GM12891 (cell line): ENCODE data around the gene KCND2.

Experiments used
- DNase-seq: peaks from one replicate; pipeline ENCODE4 v3.0.0; 2011; ENCODE audit warnings: low spot score; ENCODE audit not compliant: insufficient read length
- FAIRE-seq: peaks from 2 replicates; lab custom pipeline; 2011; peaks lifted over from hg19 to GRCh38; lab: Jason Lieb, UNC
- PAX5 ChIP-seq: IDR thresholded peaks from 2 replicates; pipeline ENCODE4 v1.6.1; 2011; ENCODE audit warnings: low read length, moderate library complexity, mild to moderate bottlenecking; ENCODE audit not compliant: insufficient read depth, severe bottlenecking
- POLR2A ChIP-seq: IDR thresholded peaks from 2 replicates; pipeline ENCODE4 v1.6.1; 2011; ENCODE audit warnings: low read depth, low read length, control low read depth
- POLR2AphosphoS5 ChIP-seq: IDR thresholded peaks from 2 replicates; pipeline ENCODE4 v1.6.1; 2011; ENCODE audit warnings: low read depth, low read length, control low read depth
- POU2F2 ChIP-seq: IDR thresholded peaks from 2 replicates; pipeline ENCODE4 v1.6.1; 2011; ENCODE audit warnings: low read depth, mild to moderate bottlenecking, control low read depth, low read length, moderate library complexity
- SPI1 ChIP-seq: IDR thresholded peaks from 2 replicates; pipeline ENCODE4 v1.6.1; 2011; ENCODE audit warnings: low read depth, low read length, control low read depth
- TAF1 ChIP-seq: IDR thresholded peaks from 2 replicates; pipeline ENCODE4 v1.6.1; 2011; ENCODE audit warnings: low read depth, low read length, control low read depth

The KCND2 gene

DNA sequence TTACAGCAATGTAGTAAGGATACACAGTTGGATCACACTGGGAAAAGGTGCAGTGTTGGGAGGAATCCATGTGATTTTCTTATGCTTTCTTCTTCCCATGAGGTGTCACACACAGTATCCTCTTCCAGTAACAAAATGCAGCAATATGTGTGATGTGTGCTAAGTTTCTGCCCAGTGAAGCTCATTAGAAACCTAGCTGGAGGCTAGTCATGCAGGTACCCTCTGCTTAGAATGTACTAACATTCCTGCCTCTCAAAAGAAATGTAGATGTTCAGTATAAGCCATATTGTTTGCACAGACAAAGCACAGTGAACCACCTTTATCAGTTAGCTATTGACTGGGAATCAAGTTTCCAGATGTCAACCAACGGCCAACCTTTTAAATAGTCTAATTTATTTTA lies 12.9 kb upstream of the KCND2 start:
- FAIRE-seq, result no peak
- TF ChIP-seq SPI1, result no peak
- TF ChIP-seq POLR2A, result no peak
- no peak for TF ChIP-seq TAF1
- TF ChIP-seq PAX5, result no peak
- no peak for TF ChIP-seq POU2F2
- TF ChIP-seq POLR2AphosphoS5, result no peak

DNA sequence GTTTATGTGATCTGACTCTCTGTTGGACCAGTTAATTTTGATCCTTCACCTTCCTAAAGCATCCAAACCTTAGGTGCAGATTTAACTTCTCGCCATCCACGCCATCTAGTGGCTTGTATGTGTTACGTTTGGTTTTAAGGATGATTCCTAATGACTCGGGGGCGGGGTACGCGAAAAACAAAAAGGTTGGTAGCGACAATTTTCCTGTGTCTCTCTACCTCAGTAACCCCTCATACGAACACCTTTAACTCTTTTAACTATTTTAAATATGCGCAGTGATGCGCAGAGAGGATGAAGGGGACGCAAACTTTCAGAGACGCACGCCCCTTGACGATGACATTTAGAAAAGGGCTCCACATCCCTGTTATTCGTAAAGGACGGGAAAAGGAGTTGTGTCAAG lies 714 bp upstream of the KCND2 start:
- peak; percentile 27 for DNase-seq
- peak; percentile 96 for FAIRE-seq
- TF ChIP-seq TAF1 (no peak), PAX5 (no peak), SPI1 (no peak), POLR2AphosphoS5 (no peak)

More for the DNA sequence above, 12.9 kb upstream of the KCND2 start:
- no peak for DNase-seq

- peak; percentile 52 for DNase-seq
- FAIRE-seq, result peak; percentile 98
- TF ChIP-seq PAX5 (no peak), SPI1 (no peak), POLR2A (0 out of 2 replicates have a peak, but pooled peaks have one; percentile 25), TAF1 (0 out of 2 replicates have a peak, but pooled peaks have one; percentile 53), POU2F2 (no peak)
Observed at GRCh38 chr7:120273476-120273975, 551 bp downstream of the KCND2 start.

DNA sequence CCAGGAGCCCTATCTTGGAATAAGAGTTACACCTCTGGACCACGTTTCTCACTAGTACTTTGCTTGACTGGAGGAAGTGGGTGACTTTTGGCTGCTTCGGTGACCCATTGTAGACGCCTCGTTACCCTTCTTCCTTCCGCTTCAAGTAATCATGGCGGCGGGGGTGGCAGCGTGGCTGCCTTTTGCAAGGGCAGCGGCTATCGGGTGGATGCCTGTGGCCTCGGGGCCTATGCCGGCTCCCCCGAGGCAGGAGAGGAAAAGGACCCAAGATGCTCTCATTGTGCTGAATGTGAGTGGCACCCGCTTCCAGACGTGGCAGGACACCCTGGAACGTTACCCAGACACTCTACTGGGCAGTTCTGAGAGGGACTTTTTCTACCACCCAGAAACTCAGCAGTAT lies 1.5 kb downstream of the KCND2 start:
- TF ChIP-seq POLR2A (no peak), POU2F2 (no peak), POLR2AphosphoS5 (no peak), PAX5 (no peak), SPI1 (no peak), TAF1 (no peak)
- FAIRE-seq (no peak), DNase-seq (no peak)

DNA sequence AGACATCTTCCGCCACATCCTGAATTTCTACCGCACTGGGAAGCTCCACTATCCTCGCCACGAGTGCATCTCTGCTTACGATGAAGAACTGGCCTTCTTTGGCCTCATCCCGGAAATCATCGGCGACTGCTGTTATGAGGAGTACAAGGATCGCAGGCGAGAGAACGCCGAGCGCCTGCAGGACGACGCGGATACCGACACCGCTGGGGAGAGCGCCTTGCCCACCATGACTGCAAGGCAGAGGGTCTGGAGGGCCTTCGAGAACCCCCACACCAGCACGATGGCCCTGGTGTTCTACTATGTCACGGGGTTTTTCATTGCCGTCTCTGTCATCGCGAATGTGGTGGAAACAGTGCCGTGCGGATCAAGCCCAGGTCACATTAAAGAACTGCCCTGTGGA lies 1.9 kb downstream of the KCND2 start:
- DNase-seq (no peak), FAIRE-seq (no peak)
- no peak for TF ChIP-seq POU2F2
- no peak for TF ChIP-seq PAX5
- no peak for TF ChIP-seq POLR2A
- TF ChIP-seq TAF1, result no peak
- no peak for TF ChIP-seq POLR2AphosphoS5
- no peak for TF ChIP-seq SPI1

DNA sequence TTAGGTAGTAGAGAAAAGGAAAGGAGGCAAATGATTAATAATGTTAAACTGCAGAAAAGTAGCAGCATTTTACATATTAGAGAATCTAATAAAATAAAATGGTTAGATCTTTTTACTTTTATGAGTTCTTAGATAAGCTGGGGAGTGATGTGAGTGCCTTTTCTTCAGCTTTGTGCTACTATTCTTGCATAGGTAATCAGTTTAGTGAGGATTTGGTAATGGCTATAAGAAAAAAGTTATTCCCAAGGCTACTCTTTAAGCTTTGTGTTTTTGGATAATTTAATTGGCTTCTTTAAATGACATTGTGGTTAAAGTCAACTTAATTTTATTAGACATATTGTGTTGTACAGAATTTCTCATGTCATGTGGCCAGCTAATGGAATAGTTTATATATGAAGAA lies 3.7 kb downstream of the KCND2 start:
- FAIRE-seq (no peak), DNase-seq (no peak)
- TF ChIP-seq TAF1, result no peak
- TF ChIP-seq SPI1, result no peak
- no peak for TF ChIP-seq POLR2AphosphoS5
- no peak for TF ChIP-seq POU2F2
- TF ChIP-seq POLR2A, result no peak
- no peak for TF ChIP-seq PAX5

- DNase-seq, result no peak
- no peak for TF ChIP-seq POLR2AphosphoS5
- TF ChIP-seq PAX5, result no peak
- TF ChIP-seq TAF1, result no peak
- no peak for TF ChIP-seq POLR2A
- no peak for TF ChIP-seq POU2F2
- no peak for TF ChIP-seq SPI1
Observed at GRCh38 chr7:120278773-120279172, 5.8 kb downstream of the KCND2 start.

GRCh38 chr7:120280743-120281142 lies 7.8 kb downstream of the KCND2 start:
- FAIRE-seq, result peak; percentile 35
- DNase-seq, result no peak
- no peak for TF ChIP-seq SPI1
- TF ChIP-seq TAF1, result no peak
- no peak for TF ChIP-seq POLR2AphosphoS5
- TF ChIP-seq POU2F2, result no peak

More at GRCh38 chr7:120278773-120279172, 5.8 kb downstream of the KCND2 start:
- FAIRE-seq, result no peak

- no peak for TF ChIP-seq SPI1
- no peak for TF ChIP-seq PAX5
- TF ChIP-seq POLR2AphosphoS5, result no peak
- no peak for TF ChIP-seq TAF1
- no peak for TF ChIP-seq POU2F2
- no peak for TF ChIP-seq POLR2A
- FAIRE-seq, result no peak
- no peak for DNase-seq
Observed at GRCh38 chr7:120293027-120293426, 20.1 kb downstream of the KCND2 start.

DNA sequence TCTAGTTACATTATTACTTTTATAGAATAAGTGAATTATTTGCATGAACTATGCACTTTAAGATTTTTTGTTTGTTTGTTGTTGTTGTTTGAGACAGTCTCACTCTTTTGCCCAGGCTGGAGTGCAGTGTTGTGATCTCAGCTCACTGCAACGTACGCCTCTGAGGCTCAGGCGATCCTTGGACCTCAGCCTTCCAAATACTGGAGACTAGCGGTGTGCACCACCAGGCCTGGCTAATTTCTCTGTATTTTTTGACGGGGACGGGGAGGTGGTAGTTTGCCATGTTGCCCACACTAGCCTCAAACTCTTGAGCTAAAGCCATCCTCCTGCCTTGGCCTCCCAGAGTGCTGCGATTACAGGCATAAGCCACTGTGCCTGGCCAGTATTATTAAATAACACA lies 29.2 kb downstream of the KCND2 start:
- DNase-seq, result no peak
- TF ChIP-seq POU2F2 (no peak), POLR2A (no peak), PAX5 (no peak), TAF1 (no peak), POLR2AphosphoS5 (no peak), SPI1 (no peak)
- FAIRE-seq, result no peak
